GM18502 (cell line): ENCODE measurements around the gene TSTD2.

Experiments
- ATAC-seq: cut with Tn5 transposase; IDR thresholded peaks from one replicate; pipeline ENCODE4 v1.9.1; 2021; ENCODE audit warnings: mild to moderate bottlenecking; ENCODE audit not compliant: unreplicated experiment, poor library complexity

The TSTD2 gene

DNA sequence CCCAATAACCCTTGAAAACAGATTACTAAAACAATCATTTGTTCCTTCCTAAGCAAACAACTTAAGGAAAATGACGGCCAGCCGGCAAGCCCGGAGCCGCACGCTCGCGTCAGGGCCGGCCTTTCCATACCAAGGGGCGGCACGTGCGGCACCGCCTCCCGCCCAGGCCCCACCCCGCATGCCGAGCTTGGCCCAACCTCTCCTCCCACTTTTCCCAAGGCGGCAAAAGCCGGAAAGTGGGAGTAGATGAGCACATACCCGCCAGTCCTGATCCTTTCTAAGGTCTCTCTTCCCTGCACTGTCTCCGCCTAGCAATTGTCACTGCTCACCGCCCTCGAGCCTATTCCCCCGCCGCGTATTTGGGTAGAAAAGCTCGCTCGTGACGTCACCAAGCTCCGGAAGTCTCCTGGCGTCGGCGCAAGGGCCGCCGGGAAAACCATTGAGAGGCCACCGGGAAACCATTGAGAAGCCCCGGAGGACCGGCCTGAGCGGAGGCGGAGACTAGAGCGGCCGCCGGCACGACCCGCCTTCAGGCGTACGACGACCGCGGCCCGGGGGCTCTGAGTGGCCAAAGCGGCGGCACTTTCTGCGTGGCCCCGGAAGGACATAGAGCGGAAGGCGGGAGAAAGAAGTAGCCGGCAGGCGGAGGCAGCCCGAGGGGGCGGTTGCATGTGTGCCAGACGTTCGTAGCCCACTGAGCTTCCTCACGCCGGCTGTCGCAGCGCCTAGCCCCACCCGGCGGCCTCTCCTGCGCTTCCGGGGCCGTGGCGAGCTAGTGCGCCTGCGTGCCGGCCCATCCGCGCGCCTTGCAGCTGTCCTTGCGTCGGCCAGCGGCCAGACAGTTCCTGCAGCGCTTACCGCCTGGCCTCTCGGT is at the start of gene TSTD2, which contains the start of gene NCBP1:
TSS of gene TSTD2 (minus strand) at position 384 of the 874 bp plus-strand sequence. CDS start 5,806 bp downstream, outside the sequence.
TSS of gene NCBP1 (plus strand) at position 837 of the 874 bp plus-strand sequence. CDS start 61 bp downstream, outside the sequence.
- peak; percentile 87 for ATAC-seq

GRCh38 chr9:97682242-97682641 is 49.1 kb upstream of the TSTD2 start:
- ATAC-seq: no peak

DNA sequence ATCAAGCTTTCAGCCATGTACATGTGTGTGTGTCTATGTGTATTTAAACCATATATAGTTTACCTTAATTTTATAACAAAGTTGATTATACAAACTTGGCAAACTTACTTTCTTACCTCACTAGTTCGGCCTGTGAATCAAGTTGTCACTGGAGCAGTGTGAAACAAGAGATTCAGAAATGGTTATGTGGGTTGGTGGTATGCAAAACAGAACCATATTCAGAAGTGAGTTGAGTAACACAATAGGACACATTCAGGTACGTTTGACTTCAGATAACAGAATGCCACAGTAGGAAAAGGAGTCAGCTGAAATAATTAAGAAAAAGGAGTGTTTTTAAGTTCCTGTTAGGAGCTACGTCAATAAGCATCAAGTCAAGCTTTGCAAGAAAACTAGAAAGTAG is 42.5 kb upstream of the TSTD2 start:
- no peak for ATAC-seq

DNA sequence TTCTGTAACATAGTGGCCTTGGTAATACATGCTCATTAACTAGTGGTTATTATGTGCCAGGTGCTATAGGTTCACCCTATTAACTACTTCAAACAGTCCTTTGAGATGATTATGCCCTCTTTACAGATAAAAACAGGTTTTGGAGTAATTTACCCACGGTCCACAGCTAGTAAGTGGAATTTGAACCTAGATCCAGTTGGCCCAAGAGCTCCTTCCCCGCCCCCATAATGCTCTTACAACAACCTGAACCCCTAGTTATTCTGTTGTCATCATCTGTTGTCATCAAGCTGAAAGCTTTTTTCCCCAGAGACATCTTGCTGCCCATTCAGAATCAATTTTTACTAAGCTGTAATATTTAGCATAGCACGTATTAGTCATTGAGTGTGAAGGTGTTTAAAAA is 40.8 kb upstream of the TSTD2 start:
- ATAC-seq: no peak

DNA sequence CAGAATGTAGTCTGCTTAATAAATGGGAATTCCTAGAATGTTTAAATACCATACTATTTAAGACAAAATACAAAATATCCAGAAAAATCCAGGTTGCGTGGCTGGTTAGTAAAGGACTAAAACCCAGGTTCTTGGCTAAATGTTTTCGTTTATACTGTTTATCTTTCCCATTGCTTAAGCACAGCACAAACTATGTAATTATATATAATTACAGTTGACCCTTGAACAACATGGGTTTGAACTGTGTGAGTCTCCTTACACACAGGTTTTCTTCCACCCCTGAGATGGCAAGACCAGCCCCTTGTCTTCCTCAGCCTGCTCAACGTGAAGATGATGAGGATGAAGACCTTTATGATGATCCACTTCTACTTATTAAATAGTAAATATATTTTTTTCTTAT is 39.2 kb upstream of the TSTD2 start:
- ATAC-seq: no peak

GRCh38 chr9:97670586-97670985 is 37.4 kb upstream of the TSTD2 start:
- no peak for ATAC-seq

GRCh38 chr9:97668485-97668884 is 35.3 kb upstream of the TSTD2 start:
- ATAC-seq: no peak

DNA sequence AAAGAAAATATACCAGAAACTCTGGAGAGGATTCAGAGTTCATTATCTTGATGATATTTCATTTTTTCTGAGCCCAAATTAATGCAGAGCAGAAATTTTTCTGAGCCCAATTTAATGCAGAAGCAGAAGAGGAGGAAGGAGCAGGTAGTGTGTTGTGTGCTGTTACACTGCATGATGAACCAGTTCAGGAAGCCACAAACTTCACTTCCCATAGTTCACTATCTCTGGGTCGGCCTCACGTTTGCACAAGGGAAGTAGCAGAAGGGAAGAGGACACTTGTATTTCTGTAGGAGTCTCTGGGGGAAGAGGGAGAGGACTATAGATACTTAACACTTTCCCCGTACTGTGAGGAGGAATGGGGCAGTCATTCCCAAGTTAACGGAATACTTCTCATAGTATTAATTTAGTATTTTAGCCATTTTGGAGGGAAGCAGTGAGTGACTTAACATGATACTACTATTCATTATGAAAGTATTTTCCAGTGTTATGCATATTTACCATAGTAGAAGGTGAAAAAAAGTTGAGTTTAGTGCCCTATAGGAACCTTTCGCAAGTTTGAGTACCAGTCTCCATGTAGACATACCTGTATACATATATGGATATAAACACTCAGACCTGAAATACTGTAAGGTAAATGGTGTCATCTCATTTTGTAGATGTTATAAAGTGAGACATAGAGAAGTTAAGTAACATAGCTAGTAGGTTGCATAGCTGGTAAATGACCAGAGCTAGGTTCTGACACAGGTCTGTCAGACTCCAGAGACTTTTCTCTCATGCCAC is 33.9 kb upstream of the TSTD2 start:
- ATAC-seq: no peak

DNA sequence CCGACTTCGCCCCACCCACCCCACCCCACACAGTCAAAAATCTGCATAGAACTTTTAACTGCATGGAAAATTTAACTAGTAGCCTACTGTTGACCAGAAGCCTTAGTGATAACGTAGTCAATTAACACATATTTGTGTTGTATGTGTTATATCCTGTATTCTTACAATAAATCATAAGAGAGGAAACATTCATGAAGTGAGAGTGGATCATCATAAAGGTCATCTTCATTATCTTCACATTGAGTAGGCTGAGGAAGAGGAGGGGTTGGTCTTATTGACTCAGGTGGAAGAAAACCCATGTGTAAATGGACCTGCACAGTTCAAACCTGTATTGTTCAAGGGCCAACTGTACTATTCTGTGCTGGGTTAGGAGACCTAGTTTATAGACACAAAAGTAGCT is 32.6 kb upstream of the TSTD2 start:
- no peak for ATAC-seq

GRCh38 chr9:97660847-97661246 is 27.7 kb upstream of the TSTD2 start:
- no peak for ATAC-seq

DNA sequence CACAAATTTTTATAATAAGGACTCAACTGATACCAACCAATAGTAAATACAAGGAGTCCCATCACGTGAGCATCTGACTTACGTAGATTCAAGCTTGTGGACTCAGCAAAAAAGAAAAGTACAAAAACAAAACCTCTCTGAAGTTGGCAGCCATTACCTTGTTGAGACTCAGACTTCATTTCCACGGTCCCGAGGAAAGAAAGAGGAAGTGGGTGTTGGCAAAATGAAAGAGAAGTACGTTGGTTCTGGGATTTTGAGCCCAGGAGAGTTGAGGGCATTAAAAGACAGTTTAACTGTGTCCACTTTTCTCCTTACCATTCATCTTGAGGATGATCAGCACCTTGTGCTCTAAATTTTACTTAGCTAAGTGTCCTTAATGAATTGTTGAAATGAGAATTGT is 27.2 kb upstream of the TSTD2 start:
- ATAC-seq: no peak

- no peak for ATAC-seq
Observed at GRCh38 chr9:97659771-97660170, 26.6 kb upstream of the TSTD2 start.

DNA sequence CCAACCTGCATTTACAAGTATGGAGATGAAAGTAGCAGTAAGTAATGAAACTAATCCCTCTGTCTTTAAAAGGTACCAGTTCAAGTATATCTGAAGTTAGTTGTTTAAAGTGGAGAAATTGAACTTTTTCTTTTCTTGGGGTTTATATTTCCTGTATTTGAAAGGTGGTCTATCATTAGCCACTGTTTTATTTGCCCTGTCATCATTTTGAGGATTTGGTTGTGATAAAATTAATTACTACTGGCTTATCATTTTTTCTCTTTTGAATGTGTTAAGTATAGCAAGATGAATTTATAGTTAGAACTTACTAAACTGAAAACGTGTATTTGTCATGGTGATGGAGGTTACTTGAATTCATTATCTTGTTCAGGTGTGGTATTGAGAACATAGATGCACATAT is 25.5 kb upstream of the TSTD2 start:
- no peak for ATAC-seq

GRCh38 chr9:97651646-97652045 is 18.5 kb upstream of the TSTD2 start:
- no peak for ATAC-seq

GRCh38 chr9:97647996-97648395 is 14.8 kb upstream of the TSTD2 start:
- no peak for ATAC-seq

- no peak for ATAC-seq
Observed at GRCh38 chr9:97645720-97646119, 12.6 kb upstream of the TSTD2 start.

GRCh38 chr9:97640325-97640724 is 7.2 kb upstream of the TSTD2 start:
- no peak for ATAC-seq

DNA sequence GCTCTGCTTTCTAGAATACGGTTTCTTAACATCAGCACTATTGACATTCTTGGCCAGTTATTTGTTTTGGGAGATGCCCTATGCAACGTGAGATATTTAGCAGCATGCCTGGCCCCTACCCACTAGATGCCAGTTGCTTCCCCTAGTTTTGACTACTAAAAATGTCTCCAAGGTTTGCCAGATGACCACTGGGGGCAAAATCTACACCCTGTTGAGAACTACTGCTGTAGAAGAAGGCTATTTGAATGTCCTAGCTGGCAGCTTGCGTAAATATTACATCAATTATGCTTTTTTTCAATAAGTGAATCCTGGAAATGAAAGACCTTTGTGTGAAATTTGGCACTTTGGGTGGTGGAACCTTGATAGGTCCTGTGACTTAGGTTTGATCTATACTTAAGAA is 5.5 kb upstream of the TSTD2 start:
- ATAC-seq: no peak

DNA sequence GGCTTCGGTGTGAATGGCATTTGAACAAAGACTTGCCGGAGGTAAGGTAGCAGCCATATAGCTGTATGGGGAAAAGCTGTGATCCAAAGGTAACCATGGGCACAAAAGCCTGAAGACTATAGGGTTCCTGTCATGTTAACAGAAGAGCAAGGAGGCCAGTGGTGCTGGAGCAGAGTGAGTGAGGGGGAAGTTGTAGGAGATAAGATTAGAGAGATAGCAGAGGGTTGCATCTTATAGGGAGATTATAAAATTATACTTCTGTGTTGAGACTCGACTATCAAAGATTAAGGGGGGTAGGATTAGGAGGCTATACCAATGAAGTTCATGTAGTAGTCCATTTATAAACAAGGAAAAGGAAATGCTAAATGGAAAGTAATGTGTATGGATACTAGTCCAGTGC is 3.7 kb upstream of the TSTD2 start:
- ATAC-seq: no peak

- ATAC-seq: no peak
Observed at GRCh38 chr9:97635026-97635425, 1.9 kb upstream of the TSTD2 start.

GRCh38 chr9:97633859-97634490 is 807 bp upstream of the TSTD2 start:
- peak; percentile 2 for ATAC-seq
